GM21360 (cell line): ENCODE results near the gene FLT1.

Source experiments
- ATAC-seq: cut with Tn5 transposase; IDR thresholded peaks from one replicate; pipeline ENCODE4 v1.9.1; 2021; ENCODE audit warnings: mild to moderate bottlenecking, moderate library complexity; ENCODE audit not compliant: unreplicated experiment

The FLT1 gene

GRCh38 chr13:28394422-28394821, 100.5 kb downstream of the FLT1 start:
- no peak for ATAC-seq

- no peak for ATAC-seq
Observed at GRCh38 chr13:28392896-28393505, 101.9 kb downstream of the FLT1 start.

- no peak for ATAC-seq
Observed at GRCh38 chr13:28392428-28392827, 102.5 kb downstream of the FLT1 start.

- no peak for ATAC-seq
Observed at GRCh38 chr13:28387740-28388501, 107.0 kb downstream of the FLT1 start.

- ATAC-seq: no peak
Observed at GRCh38 chr13:28385362-28385761, 109.6 kb downstream of the FLT1 start.

GRCh38 chr13:28384789-28385188, 110.1 kb downstream of the FLT1 start:
- no peak for ATAC-seq

GRCh38 chr13:28380319-28380718, 114.6 kb downstream of the FLT1 start:
- ATAC-seq: no peak

GRCh38 chr13:28379371-28380083, 115.4 kb downstream of the FLT1 start:
- no peak for ATAC-seq

- ATAC-seq: no peak
Observed at GRCh38 chr13:28376604-28377003, 118.3 kb downstream of the FLT1 start.

GRCh38 chr13:28375250-28375930, 119.5 kb downstream of the FLT1 start:
- no peak for ATAC-seq

- no peak for ATAC-seq
Observed at GRCh38 chr13:28373810-28374209, 121.1 kb downstream of the FLT1 start.

- ATAC-seq: no peak
Observed at GRCh38 chr13:28370448-28370847, 124.5 kb downstream of the FLT1 start.

GRCh38 chr13:28358708-28359107, 136.2 kb downstream of the FLT1 start:
- no peak for ATAC-seq

GRCh38 chr13:28357911-28358433, 137.0 kb downstream of the FLT1 start:
- ATAC-seq: no peak

- no peak for ATAC-seq
Observed at GRCh38 chr13:28357247-28357825, 137.6 kb downstream of the FLT1 start.

GRCh38 chr13:28356561-28357021, 138.3 kb downstream of the FLT1 start:
- ATAC-seq: no peak

- ATAC-seq: no peak
Observed at GRCh38 chr13:28355822-28356371, 139.0 kb downstream of the FLT1 start.

GRCh38 chr13:28355046-28355821, 139.7 kb downstream of the FLT1 start:
- ATAC-seq: no peak

- ATAC-seq: no peak
Observed at GRCh38 chr13:28353679-28354078, 141.2 kb downstream of the FLT1 start.
